Peyer's patch (tissue), 4 donors: ENCODE results near the gene GZF1. TPM values are rescaled to one million over a fixed set of nuclear protein-coding genes. Genes with fewer than 3 reads are reported as not detected.

Source experiments
- small RNA-seq, 2 donors: library from RNA; depleted of rRNA; stranded (forward); fragments of <200 nt; gene quantifications; one replicate each; pipeline ENCODE3, GENCODE V24; 2016
- total RNA-seq, 4 donors: library from RNA; depleted of rRNA; stranded (reverse); fragments of >200 nt; gene quantifications; one replicate each; pipeline ENCODE4 v1.1.0, GENCODE V29; 2016

GZF1 gene
- total RNA-seq, 4 donors from 2014 or later, result 5.8 to 14.5 (median 7.9) TPM

Small RNA genes lying within 50 kb of the gene (small RNA-seq; reads per million reads assigned to genes)
- gene RNA5SP479, result 0 reads per million in 2 donors

Other genes with a start within 250 kb of the GZF1 start
- gene NXT1, start 11.4 kb upstream of the GZF1 start, total RNA-seq, result 10 to 100 TPM in 1 of 4 donors, 1 to 10 TPM in 3; 5.4 to 23.1 (median 7.9) TPM
- 10 to 100 TPM in 3 of 4 donors, 1 to 10 TPM in 1; 7.4 to 13.9 (median 11.9) TPM for gene NAPB, start 59.3 kb downstream of the GZF1 start, total RNA-seq
- gene CSTL1, start 77.5 kb downstream of the GZF1 start, total RNA-seq, result not detected
- gene CST11, start 90.7 kb downstream of the GZF1 start, total RNA-seq, result not detected
- not detected for gene CST8, start 128.9 kb downstream of the GZF1 start, total RNA-seq
- not detected for gene CST9L, start 206.3 kb downstream of the GZF1 start, total RNA-seq
- not detected for gene CST9, start 243.7 kb downstream of the GZF1 start, total RNA-seq